GM19351 (cell line): ENCODE results near the gene AP5S1.
"Not testable (repeated sequence)": the region's sequence is repeated elsewhere in the genome, so short reads cannot be mapped to it uniquely, and the experiment has no call there.

ENCODE experiments used
- ATAC-seq: cut with Tn5 transposase; IDR thresholded peaks from one replicate; pipeline ENCODE4 v1.9.1; 2021; ENCODE audit warnings: mild to moderate bottlenecking, moderate library complexity; ENCODE audit not compliant: unreplicated experiment

AP5S1 gene

GRCh38 chr20:3842348-3842930 lies 22.1 kb downstream of the AP5S1 start:
- no peak for ATAC-seq

DNA sequence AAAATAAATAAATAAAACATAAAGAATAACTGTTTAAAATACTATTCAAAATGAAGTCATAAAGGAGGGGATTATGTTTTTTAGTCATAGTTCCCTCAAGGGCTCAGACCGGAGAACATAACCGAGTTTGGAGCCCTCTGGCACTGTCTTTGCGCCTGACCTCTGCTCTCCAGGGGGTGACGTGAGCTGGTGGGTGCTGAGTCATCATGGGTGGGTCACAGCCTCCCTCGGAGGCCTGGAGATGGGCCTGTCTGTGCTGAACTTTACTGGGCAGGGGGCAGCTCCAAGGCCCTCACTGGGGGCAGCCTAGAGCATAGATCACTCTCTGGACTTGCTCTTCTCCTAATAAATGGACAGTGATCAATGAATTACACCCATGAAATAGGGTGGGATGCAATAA lies 23.1 kb downstream of the AP5S1 start:
- ATAC-seq: no peak

DNA sequence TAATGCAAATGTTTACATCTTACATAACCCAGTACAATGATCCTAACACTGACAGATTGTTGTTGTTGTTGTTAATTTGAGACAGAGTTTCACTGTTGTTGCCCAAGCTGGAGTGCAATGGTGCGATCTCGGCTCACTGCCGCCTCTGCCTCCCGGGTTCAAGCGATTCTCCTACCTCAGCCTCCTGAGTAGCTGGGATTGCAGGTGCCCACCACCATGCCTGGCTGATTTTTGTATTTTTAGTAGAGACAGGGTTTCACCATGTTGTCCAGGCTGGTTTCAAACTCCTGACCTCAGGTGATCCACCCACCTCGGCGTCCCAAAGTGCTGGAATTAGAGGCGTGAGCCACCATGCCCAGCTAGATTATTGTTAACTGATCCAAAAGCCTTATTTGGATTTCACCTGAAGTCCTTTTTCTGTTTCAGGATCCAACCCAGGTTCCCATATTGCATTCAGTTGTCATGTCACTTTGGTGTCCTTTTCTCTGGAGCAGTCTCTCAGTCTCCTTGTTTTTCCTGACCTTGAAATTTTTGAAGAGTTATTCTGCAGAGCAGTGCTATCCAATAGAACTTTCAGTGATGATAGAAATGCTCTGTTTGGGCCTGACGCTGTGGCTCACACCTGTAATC lies 23.8 kb downstream of the AP5S1 start:
- ATAC-seq: not testable (repeated sequence)

DNA sequence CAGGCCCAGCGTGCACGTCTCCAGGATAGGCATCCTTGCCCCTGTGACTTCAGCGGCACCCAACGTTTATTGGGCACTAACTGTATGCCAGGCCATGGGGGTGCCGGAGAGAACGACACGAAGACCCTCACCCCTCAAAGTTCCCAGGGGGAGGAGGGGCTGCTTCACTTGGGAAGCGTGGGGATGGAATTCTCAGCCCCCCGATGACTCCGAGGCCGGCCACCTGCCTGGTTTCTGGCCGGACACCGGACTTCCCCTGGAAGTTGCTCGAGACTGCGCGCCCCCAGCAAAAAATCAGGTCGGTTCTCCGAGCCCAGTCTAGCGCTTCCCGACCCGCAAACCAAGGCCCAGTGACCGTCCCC lies 26.0 kb downstream of the AP5S1 start:
- no peak for ATAC-seq

GRCh38 chr20:3846740-3847428 lies 26.5 kb downstream of the AP5S1 start, which contains the start of gene MAVS:
TSS of gene MAVS (plus strand) at chr20:3846834. CDS start at chr20:3854625, 7,791 bp downstream.
- ATAC-seq: peak; percentile 88

DNA sequence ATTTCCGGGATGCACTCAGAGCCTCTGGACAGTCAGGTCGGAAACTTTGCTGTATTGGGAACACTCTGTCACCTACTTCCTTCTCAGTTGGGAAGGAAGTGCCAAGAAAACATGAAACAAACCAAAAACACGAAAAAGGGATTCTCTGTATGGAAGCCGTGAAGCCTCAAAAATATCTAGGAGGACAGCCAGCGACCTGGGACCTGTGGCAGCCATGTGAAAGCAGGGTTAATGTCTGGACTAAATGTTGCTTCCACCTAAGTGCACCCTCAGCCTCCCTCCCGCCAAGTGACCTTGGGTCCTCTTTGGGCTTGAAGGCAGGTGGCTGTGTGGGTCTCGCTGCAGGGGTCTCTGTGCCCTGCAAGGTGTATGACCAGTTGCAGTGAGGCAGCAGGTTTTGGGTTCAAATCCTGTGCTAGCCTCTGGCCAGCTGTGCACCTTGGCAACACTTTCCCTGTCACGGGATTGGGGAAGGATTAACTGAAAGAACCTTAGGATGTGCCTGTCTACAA lies 27.1 kb downstream of the AP5S1 start:
- ATAC-seq: no peak

DNA sequence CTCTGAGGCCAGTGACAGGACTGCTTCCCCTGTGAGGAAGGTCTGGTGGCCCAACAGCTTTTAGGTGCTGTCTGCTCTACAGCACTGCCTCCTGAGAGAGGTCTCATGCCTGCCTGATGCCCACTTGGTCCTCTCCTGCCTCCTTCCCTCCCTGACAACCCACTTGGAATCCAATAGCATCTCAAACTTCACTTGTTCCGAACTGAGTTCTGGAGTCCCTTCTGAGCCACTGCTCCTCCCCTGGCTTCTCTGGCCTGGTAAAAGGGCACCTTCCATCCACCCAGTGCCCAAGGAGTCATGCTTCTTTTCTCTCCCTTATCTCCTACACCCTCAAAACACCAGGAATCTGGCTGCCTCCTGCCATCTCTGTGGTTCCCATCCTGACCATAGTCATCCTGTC lies 28.2 kb downstream of the AP5S1 start:
- ATAC-seq: no peak

- ATAC-seq: no peak
These were observed 34.1 kb downstream of the AP5S1 start for GRCh38 chr20:3854462-3854871.

DNA sequence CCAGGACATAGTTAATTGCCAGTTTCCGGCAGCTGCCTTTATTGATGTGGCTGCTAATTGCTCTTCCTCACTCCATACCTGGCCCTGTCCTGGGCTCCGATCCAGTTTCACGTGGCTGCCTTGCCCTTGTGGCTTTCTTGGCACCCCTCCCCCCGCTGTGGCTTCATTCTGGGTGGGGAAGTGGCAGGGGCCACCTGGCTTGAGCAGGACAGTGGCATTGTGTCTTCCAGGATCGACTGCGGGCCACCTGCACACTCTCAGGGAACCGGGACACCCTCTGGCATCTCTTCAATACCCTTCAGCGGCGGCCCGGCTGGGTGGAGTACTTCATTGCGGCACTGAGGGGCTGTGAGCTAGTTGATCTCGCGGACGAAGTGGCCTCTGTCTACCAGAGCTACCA lies 37.1 kb downstream of the AP5S1 start:
- no peak for ATAC-seq

- ATAC-seq: no peak
These were observed 38.3 kb downstream of the AP5S1 start for GRCh38 chr20:3858689-3859088.

- ATAC-seq: no peak
These were observed 40.8 kb downstream of the AP5S1 start for GRCh38 chr20:3861191-3861590.

DNA sequence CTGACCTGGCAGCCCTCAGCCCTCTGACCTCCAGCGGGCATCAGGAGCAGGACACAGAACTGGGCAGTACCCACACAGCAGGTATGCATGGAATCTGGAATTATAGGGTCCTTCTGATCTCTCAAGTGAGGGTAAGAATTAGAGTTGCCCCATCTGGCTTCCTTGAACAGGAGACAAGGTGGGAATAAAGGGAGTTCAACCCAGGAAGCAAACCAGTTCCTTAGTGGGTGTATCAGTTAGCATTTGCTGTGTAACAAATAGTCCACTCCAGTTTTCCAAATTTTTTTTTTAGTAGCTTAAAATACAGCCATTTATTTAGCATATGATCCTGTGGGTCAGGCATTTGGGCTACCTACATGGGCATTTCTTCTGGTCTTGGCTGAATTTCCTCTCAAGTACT lies 42.0 kb downstream of the AP5S1 start:
- ATAC-seq: no peak

DNA sequence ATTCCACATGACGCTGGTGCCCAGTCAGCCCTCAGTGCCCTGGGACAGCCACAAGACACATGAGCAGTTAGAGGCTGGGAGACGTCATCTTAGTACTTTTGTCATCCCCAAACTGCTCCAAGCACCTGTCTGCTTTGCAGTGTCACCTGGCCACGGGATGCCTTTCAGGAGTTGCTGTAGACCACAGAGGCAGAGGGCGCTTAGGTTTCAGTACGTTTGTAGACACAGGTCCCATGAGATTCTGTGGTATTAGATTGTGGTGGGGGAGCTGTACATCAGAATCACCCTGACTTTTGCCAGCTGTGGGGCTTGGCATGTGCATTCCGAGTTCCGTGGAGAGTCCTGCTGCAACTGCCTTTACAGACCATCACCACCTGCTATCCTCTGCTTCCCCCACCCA lies 43.0 kb downstream of the AP5S1 start:
- ATAC-seq: no peak

DNA sequence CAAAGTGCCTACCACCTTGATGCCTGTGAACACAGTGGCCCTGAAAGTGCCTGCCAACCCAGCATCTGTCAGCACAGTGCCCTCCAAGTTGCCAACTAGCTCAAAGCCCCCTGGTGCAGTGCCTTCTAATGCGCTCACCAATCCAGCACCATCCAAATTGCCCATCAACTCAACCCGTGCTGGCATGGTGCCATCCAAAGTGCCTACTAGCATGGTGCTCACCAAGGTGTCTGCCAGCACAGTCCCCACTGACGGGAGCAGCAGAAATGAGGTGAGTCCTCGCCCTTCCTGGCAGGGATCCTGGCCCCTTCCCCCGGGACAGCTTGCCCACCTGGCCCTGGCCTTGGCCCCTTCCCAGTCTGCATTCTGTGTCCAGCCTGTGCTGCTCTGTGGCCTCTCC lies 44.2 kb downstream of the AP5S1 start:
- ATAC-seq: no peak

DNA sequence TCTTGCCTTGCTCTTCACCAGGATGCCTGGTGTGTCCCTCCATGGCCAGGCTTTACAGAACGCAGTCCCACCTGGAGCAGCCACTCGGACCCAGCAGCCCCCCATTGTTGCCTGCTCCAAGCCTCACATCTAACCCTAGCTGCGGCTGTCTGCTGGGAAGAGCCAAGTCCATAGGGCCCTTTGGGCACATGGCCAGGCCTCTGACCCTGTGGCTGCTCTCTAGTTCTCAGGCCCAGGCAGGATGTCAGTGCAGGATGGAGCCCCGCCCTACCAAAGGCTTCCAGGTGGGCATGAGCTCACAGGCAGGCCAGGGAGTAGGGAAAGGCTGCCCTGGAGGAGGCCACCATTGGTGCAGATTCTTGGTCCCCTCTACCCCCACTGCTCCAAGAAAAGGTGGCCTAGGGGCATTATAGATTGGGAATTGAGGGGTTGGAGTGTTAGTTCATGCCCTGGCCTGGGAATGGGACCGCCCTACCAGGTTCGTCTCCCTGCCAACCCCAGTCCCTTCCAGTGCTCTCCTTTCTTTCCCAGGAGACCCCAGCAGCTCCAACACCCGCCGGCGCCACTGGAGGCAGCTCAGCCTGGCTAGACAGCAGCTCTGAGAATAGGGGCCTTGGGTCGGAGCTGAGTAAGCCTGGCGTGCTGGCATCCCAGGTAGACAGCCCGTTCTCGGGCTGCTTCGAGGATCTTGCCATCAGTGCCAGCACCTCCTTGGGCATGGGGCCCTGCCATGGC lies 45.0 kb downstream of the AP5S1 start:
- ATAC-seq: no peak

DNA sequence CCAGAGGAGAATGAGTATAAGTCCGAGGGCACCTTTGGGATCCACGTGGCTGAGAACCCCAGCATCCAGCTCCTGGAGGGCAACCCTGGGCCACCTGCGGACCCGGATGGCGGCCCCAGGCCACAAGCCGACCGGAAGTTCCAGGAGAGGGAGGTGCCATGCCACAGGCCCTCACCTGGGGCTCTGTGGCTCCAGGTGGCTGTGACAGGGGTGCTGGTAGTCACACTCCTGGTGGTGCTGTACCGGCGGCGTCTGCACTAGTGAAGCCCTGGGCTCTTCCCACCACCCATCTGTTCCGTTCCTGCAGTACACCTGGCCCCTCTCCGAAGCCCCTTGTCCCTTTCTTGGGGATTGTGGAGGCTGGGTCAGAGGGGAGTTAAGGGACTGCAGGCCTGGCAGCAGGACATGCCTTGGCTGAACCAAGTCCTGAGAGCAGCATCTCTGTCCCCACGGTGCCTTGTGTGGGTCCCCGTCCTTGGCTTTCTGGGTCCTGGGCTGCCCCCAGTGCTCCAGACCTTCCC lies 45.6 kb downstream of the AP5S1 start:
- ATAC-seq: no peak

GRCh38 chr20:3866464-3866863 lies 46.1 kb downstream of the AP5S1 start:
- no peak for ATAC-seq

DNA sequence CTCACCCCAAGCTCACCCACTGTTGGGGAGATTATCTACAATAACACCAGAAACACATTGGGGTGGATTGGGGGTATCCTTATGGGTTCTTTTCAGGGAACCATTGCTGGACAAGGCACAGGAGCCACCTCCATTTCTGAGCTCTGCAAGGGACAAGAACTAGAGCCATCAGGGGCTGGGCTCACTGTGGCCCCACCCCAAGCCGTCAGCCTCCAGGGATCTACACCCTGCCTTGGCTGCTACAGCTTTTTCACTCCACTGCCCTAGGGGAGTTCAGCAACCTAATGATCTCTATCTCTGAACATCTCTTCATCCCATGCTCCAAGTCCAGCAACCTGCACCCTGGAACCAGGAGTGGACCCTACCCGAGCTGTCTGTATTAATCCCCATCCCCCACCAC lies 47.5 kb downstream of the AP5S1 start:
- no peak for ATAC-seq

DNA sequence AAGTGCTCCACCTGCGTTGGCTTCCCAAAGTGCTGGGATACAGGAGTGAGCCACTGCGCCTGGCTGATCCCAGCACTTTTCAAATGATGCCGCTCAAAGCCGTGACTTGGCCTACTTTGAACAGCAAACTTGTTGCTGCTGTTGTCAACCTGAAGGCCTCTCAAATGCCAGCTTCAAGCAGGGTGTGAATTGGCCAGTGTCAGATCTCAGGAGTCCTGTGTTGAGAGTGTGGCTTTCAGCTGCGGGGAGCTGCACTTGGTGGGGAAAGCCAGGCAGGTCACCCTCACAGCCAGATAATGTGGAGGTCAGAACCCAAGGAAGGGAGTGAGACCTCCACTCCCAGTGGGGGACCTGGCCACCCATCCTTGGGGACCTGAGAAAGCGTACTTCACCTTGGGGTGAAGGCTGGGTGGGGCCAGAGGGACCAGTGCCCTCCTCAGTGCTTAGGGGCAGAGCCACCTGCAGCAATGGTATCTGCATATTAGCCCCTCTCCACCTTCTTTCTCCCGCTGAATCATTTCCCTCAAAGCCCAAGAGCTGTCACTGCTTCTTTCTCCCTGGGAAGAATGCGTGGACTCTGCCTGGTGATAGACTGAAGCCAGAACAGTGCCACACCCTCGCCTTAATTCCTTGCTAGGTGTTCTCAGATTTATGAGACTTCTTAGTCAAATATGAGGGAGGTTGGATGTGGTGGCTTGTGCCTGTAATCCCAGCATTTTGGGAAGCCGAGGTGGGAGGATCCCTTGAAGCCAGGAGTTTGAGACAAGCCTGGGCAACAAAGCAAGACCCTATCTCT lies 49.7 kb downstream of the AP5S1 start:
- no peak for ATAC-seq

DNA sequence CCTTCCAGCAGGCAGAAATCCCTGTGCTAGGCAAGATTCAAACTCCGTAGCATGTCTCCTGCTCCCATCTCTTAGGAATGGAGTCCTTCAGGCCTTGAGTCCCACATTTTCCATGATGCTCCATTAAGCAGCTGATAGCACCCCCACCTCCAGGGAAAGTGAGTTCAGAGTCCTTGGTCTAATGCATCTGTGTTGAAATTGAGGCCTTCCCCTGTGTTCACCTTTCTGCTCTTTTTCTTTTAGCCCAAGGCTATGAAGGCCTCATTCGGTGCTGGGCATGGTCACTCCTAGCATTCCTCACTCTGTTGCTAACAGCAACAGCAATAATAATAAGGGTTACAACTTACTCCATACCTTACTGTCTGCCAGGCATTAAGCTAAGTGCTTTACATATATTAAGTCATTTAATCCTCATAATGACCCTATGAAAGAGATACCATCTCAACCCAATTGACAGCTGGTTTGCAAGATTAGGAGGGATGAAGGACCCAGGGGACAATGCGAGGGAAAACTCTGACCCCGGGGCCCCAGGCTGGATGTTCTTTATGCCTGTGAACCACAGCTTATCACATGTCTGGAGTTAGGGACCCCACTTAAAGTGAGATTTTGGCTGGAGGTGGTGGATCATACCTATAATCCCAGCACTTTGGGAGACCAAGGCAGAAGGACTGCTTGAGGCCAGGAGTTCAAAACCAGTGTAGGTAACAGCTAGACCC lies 51.4 kb downstream of the AP5S1 start:
- ATAC-seq: no peak
